ENCODE data around the gene CBLC.

DNA sequence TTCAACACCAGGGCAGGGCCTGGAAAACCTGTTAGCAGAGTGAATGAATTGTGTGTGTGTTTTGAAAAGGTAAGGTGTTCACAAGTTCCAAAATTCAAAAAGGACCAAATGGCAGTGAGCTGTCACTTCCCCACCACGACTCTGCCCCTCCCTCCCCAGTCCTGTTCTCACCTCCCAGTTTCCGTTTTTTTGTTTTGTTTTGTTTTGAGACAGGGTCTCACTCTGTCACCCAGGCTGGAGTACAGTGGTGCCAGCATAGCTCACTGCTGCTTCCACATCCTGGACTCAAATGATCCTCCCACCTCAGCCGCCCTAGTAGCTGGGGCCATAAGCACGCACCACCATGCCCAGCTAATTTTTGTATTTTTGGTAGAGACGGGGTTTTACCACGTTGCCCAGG is 49.5 kb upstream of the CBLC start:
- TF ChIP-seq CTCF (conservative IDR thresholded peaks at IDR 0.05; ENCODE audit: low read depth, low read length) (no peak), NFE2L2 (IDR thresholded peaks at IDR 0.05; ENCODE audit: low read depth, low read length) (no peak), POLR2A (IDR thresholded peaks at IDR 0.05; ENCODE audit: low read depth, low read length) (no peak), MXI1 (IDR thresholded peaks at IDR 0.05; ENCODE audit: borderline replicate concordance, low read depth, low read length) (no peak), MAFK (IDR thresholded peaks at IDR 0.05; ENCODE audit: low read depth, low read length) (no peak), CEBPB (IDR thresholded peaks at IDR 0.05; ENCODE audit: low read depth, low read length) (no peak), BHLHE40 (IDR thresholded peaks at IDR 0.05; ENCODE audit: low read depth, low read length) (no peak), RFX5 (IDR thresholded peaks at IDR 0.05; ENCODE audit: low read depth, low read length) (no peak)

Measured in IMR-90 (cell line).